H1 (cell line): Measurements from ENCODE around the gene AAGAB. TPM values are rescaled to one million over a fixed set of nuclear protein-coding genes. Genes with fewer than 3 reads are reported as not detected.

Experiments used
- E2F6 ChIP-seq: IDR thresholded peaks from 2 replicates; pipeline ENCODE4 v1.6.1; 2012; ENCODE audit warnings: inconsistent platforms
- RXRA ChIP-seq: IDR thresholded peaks from 2 replicates; pipeline ENCODE4 v1.6.1; 2011; ENCODE audit warnings: low read depth, mild to moderate bottlenecking, low read length, moderate library complexity; ENCODE audit not compliant: insufficient read depth
- polyA plus RNA-seq, 7 experiments: library from polyadenylated mRNA; depleted of rRNA in 3 of 7; stranded (reverse) in 5 of 7; unstranded in 2 of 7; fragments of >200 nt in 5 of 7; fragments of 200-250 nt in 2 of 7; gene quantifications; 1 replicate in 5 of 7; 2 replicates in 1 of 7; 4 replicates in 1 of 7; pipeline versions ENCODE4 v1.2.1 to v1.2.3, GENCODE V29; 2011 to 2013; ENCODE audit warnings: missing spikeins in 2 of 7, mixed read lengths in 2 of 7
- total RNA-seq: library from RNA; stranded (reverse); fragmentation: NEBNext Ultra II Directional; extraction: Animal tissue kit (Norgen Biotek cat#: 25700); gene quantifications from 2 replicates; pipeline ENCODE4 v1.2.1, GENCODE V29; 2021

AAGAB gene
- total and polyA plus RNA-seq, 2 of the 8 experiments (the other 6 are each of a cell fraction or from before 2014, with no cell fraction given): 20.1 to 45.9 TPM

- TF ChIP-seq E2F6 (no peak), RXRA (no peak)
Observed at GRCh38 chr15:67218428-67218827, 36.0 kb downstream of the AAGAB start (continued).
